GM21529 (cell line): ENCODE results near the gene DKC1.

Source experiments
- ATAC-seq: cut with Tn5 transposase; IDR thresholded peaks from one replicate; pipeline ENCODE4 v1.9.1; 2021; ENCODE audit not compliant: unreplicated experiment

Gene DKC1

DNA sequence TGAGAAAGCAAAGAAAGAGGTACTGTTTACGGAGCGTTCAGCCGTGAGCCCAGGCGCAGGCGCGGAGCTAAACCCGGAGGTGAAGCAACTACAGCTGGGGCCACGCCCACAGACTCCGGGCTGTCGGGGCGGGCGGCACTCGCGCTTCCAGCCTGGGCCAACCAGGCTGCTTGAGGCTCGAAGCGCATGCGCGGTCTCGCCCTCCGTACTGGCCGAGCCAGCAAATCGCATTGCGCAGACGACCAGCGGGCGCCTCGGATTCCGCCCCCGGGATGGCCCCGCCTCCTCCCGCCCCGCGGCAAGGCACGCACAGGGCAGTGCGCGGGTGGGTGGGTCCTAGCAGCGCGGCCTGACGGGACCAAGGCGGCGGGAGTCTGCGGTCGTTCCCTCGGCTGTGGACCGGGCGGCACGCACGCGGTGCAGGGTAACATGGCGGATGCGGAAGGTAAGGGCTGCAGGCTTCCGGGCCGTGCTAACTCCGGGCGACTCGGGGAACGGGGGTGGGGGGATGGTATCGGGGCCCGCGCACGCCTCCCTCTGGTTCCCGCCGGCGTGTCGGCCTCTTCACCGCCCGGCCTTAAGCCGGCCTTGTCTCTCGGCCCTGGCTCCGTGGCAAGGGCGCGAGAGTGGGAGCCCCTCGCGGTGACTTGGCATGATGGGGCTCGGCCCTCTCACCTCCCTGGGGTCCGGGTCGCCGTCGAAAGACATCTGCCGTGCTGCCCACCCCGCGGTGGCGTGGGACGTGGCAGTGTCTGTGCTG lies at the start of gene DKC1:
DKC1 (plus strand) TSS at position 328 of the 760 bp plus-strand sequence; CDS start at position 430, 102 bp downstream.
- peak; percentile 82 for ATAC-seq

DNA sequence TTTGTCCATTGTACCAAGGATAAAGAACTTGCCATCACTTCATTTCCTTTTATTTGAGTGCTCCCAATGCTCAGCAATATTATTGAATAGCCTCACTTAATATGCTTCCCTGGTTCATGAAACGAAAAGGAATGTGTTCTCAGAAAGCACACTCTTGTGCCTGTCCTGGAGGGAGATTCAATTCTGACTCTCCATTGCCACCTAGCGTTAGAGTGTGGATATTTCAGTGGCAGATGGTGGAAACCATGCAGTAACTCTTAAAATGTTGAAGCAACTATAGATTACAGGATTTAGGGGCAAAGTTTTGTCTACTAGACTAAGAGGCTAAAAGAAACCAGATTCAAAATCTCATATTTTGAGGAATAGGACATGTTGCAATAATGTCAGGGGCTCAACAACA lies 47.7 kb upstream of the DKC1 start:
- peak; percentile 42 for ATAC-seq

- no peak for ATAC-seq
Observed at GRCh38 chrX:154715825-154716224, 46.8 kb upstream of the DKC1 start.

GRCh38 chrX:154717824-154718223 lies 44.8 kb upstream of the DKC1 start:
- no peak for ATAC-seq

- ATAC-seq, result no peak
Observed at GRCh38 chrX:154718616-154719015, 44.0 kb upstream of the DKC1 start.

DNA sequence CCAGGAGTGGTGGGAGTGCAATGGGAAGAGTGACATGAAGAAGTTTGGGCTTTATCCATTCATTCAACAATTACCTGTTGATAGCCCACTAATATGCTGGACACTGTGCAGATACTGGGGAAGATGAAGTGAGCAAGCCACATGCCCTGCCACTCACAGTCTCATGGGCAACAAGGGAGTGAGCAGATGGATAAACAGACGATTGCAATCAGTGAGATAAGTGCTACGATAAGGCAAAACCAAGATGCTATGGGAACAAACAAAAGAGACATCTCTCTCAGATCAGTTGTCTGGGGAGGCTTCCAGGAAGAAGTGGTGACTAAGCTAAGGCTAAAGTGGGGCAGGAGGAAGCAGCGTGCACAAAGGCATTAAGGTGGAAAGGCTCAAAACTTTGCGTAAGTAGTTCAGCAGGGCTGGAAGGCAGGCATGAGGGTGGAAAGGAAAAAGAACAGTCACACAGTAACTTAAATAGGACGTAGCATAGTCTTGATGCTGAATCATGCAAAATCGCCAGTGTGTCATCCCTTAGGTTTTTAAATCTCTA lies 43.5 kb upstream of the DKC1 start:
- no peak for ATAC-seq

DNA sequence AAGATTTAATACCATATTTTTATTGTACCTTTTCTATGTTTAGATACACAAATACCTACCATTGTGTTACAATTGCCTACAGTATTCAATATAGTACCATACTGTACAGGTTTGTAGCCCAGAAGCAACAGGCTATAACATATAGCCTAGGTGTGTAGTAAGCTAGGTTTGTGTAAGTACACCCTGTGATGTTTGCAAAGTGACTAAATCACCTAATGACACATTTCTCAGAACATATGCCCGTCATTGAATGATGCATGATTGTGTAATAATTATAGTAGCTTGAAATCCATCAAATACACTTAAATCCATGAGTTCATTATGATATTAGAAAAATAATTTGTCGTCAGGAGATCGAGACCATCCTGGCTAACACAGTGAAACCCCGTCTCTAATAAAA lies 42.6 kb upstream of the DKC1 start:
- ATAC-seq, result no peak

DNA sequence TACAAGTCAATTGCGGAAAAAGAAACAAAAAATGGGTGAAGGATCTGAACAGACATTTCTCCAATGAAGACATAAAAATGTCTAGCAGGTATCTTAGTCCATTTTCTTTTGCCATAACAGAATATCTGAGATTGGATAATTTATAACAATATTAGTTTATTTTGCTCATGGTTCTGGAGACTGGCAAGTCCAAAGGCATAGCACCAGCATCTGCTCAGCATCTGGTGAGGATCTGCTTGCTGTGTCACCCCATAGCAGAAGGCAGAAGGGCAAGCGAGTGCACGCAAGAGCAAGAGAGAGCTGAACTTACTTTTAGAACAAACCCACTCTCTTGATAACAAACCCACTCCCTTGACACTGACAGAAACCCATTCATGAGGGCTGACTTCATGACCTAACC lies 41.5 kb upstream of the DKC1 start:
- no peak for ATAC-seq

GRCh38 chrX:154724993-154725756 lies 37.5 kb upstream of the DKC1 start:
- ATAC-seq, result peak; percentile 64

DNA sequence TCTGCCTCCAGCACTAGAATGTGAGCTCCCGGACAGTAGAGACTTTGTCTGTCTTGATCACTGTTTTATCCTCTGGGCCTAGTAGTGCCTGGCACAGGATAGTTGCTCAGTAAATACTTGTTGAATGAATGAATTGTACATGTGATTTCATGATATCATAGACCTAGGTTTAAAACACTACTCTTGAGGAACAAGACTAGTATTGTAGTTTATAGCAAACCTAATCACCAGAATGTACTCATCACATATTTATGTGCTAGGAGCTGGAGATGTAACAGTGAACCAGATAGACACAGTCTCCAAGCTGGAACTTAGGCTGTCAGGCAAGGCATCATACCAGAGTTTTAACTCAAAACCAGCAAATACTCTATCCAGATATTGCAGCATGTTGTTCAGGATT lies 35.2 kb upstream of the DKC1 start:
- ATAC-seq, result no peak

- ATAC-seq, result no peak
Observed at GRCh38 chrX:154727871-154728270, 34.8 kb upstream of the DKC1 start.

DNA sequence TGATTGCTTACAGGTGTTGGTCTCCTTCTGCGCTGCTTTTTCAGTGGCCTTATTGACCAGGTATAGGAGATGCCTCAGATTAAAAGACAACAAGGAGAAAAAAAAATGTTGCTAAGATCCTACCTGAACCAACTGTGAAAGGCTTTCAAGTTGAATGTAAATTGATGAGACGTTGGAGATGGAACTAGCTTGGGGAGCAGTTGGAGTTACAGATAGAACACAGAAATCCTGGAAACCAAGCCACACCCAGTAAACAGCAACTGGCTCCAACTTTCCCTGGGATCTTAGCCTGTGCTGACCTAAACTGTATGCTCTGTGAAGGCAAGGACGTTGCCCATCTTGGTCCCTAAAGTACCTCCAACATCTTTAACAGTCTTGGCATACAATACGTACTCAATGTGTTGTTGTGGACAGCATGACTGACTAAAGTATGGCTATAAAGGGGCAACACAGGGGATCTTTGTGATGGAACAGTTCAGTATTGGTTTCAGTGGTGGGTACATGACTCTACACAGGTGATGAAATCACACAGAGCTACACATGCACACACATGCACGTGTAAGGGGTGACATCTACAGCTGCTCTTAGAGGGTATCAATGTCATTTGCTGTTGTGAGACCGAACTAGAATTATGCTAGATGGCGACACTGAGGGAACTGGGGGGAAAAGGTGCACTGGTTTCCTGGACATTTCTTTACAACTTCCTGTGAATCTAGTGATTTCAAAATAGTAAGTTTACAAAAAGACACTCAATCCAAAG lies 34.1 kb upstream of the DKC1 start:
- no peak for ATAC-seq

GRCh38 chrX:154729439-154729838 lies 33.2 kb upstream of the DKC1 start:
- no peak for ATAC-seq

GRCh38 chrX:154730253-154730891 lies 32.3 kb upstream of the DKC1 start:
- ATAC-seq, result no peak

- no peak for ATAC-seq
Observed at GRCh38 chrX:154731184-154731583, 31.5 kb upstream of the DKC1 start.

DNA sequence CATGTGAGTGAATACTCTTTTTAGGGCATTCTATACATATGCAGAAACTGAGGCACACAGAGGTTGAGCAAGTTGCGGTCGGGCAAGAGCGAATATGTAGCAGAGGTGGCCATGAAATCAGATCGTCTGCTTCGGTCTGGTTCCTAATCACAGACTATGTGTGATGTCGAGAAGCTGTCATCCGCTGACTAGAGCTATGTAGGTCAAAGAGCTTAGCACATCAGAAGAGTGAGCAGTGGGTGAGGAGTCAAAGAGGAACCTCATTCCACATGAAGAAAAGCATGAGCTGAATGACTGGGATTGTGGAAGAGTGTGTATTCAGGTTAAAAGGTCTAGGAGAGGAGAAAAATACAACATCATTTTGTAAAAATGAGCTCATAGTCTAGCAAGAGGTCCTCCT lies 30.8 kb upstream of the DKC1 start:
- ATAC-seq, result no peak

DNA sequence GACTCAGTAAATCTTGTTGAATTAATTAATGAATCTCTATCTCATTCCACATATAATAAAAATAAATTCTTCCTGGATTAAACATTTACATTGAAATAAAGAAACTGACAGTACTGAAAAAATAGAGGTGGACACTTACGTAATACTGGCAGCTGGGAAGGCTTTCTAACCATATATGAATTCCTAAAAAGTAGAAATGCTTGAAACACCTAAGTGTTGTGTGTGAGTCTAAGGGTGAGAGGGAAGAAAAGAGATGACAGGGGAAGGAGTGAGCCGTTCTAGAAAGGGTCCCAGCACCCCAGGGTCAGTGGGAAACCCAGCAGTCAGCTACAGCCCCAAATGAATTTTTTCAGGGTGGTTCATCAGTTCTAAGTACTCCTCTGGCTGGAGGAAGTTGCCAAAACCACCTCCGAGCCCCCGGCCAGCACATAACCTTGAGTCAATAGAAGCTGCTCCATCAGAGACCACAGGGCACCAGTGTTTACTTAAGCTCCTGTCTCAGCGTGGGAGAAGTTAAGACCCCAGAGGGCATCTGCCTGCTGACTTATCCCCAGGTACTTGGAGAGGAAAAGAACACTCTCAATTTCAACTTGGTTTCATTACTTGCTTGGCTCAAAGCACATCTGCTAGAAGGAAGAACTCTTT lies 30.1 kb upstream of the DKC1 start:
- no peak for ATAC-seq

GRCh38 chrX:154733066-154733425 lies 29.6 kb upstream of the DKC1 start:
- ATAC-seq, result no peak

- no peak for ATAC-seq
Observed at GRCh38 chrX:154734061-154734781, 28.4 kb upstream of the DKC1 start.
